Measurements from ENCODE around the gene MAP3K4. TPM values are rescaled to one million over a fixed set of nuclear protein-coding genes. Genes with fewer than 3 reads are reported as not detected.

The MAP3K4 gene
- total RNA-seq, 1 donor = 31.1 TPM

DNA sequence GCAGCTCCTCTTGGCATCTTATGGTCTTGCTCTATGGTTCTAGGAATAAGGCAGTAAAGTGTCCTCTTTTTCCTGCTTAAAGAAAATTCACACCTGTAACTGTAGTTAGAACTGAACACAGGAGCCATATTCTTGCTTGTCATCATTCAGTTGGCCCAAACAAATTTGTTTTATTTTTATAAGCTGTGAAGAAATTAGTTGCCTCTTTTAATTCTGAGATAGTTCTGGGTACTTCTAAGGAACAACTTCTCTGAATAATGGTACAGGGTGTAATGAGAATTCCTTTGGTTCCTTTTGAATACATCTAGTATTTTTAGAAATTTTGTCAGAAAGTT is 1.4 kb downstream of the MAP3K4 start:
- H3K4me2 ChIP-seq (ENCODE audit: insufficient read depth, low read length) = peak overlapping the region; percentile 94
- no peaks in the 10 kb centered on the region for H3K27me3 ChIP-seq (ENCODE audit: insufficient read depth, low read length)
- no peak for DNase-seq (ENCODE audit: insufficient read length, low spot score, missing footprints)
- H3K36me3 ChIP-seq (ENCODE audit: insufficient read depth, low read length) = no peaks in the 10 kb centered on the region
- H4K20me1 ChIP-seq (ENCODE audit: insufficient read depth, low read length) = no peaks in the 10 kb centered on the region
- no peak for TF ChIP-seq CTCF (IDR thresholded peaks at IDR 0.05; ENCODE audit: extremely low read depth, low read depth, low read length)
- H3K27ac ChIP-seq (ENCODE audit: low read depth, low read length) = peak overlapping the region; percentile 78
- no peak overlapping the region for H2AFZ ChIP-seq (ENCODE audit: low read length)
- H3K4me1 ChIP-seq (ENCODE audit: insufficient read depth, low read length) = peaks cover 10% of the 10 kb centered on the region
- peak overlapping the region; percentile 89 for H3K4me3 ChIP-seq (ENCODE audit: insufficient read depth, low read length)
- H3K79me2 ChIP-seq (ENCODE audit: insufficient read depth, low read length) = peaks cover 57% of the 10 kb centered on the region
- H3K9me3 ChIP-seq (ENCODE audit: low read depth, low read length) = no peaks in the 10 kb centered on the region

DNA sequence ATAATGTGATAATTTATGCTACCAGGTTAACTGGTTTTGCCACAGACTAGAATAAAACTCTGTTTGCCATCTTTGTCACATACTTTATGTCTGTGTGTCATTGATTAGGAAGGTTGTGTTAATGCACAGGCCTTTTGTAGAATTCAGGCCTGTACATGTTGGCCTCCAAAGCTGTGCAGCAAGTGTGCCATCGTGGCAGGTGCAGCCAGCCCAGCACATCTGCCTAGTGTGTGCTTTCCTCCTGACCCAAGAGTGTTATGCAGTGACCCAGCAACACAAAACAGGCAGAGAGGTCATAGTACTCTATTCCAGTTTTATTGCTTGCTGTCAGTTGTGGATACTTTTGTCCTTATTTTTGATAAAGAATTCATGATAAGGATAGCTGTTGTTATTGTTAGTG is 3.7 kb downstream of the MAP3K4 start:
- Histone ChIP-seq H3K27ac (ENCODE audit: low read depth, low read length) (no peak overlapping the region), H3K4me2 (ENCODE audit: insufficient read depth, low read length) (no peak overlapping the region), H2AFZ (ENCODE audit: low read length) (no peak overlapping the region), H3K9me3 (ENCODE audit: low read depth, low read length) (no peaks in the 10 kb centered on the region), H3K4me1 (ENCODE audit: insufficient read depth, low read length) (peaks cover 10% of the 10 kb centered on the region), H3K4me3 (ENCODE audit: insufficient read depth, low read length) (no peak overlapping the region), H4K20me1 (ENCODE audit: insufficient read depth, low read length) (no peaks in the 10 kb centered on the region), H3K36me3 (ENCODE audit: insufficient read depth, low read length) (no peaks in the 10 kb centered on the region), H3K27me3 (ENCODE audit: insufficient read depth, low read length) (no peaks in the 10 kb centered on the region), H3K79me2 (ENCODE audit: insufficient read depth, low read length) (peaks cover 79% of the 10 kb centered on the region)
- no peak for TF ChIP-seq CTCF (IDR thresholded peaks at IDR 0.05; ENCODE audit: extremely low read depth, low read depth, low read length)
- no peak for DNase-seq (ENCODE audit: insufficient read length, low spot score, missing footprints)

- peak overlapping the region; percentile 47 for H3K4me2 ChIP-seq (ENCODE audit: insufficient read depth, low read length)
- no peak overlapping the region for H3K27ac ChIP-seq (ENCODE audit: low read depth, low read length)
- no peaks in the 10 kb centered on the region for H3K36me3 ChIP-seq (ENCODE audit: insufficient read depth, low read length)
Measured at GRCh38 chr6:160996131-160996601, 4.6 kb downstream of the MAP3K4 start.

GRCh38 chr6:160998217-160998616 is 6.6 kb downstream of the MAP3K4 start:
- Histone ChIP-seq H3K4me1 (ENCODE audit: insufficient read depth, low read length) (peaks cover 7% of the 10 kb centered on the region), H4K20me1 (ENCODE audit: insufficient read depth, low read length) (no peaks in the 10 kb centered on the region), H3K4me3 (ENCODE audit: insufficient read depth, low read length) (no peak overlapping the region), H3K4me2 (ENCODE audit: insufficient read depth, low read length) (no peak overlapping the region), H2AFZ (ENCODE audit: low read length) (no peak overlapping the region), H3K36me3 (ENCODE audit: insufficient read depth, low read length) (no peaks in the 10 kb centered on the region), H3K79me2 (ENCODE audit: insufficient read depth, low read length) (peaks cover 84% of the 10 kb centered on the region), H3K9me3 (ENCODE audit: low read depth, low read length) (no peaks in the 10 kb centered on the region), H3K27me3 (ENCODE audit: insufficient read depth, low read length) (no peaks in the 10 kb centered on the region), H3K27ac (ENCODE audit: low read depth, low read length) (no peak overlapping the region)
- no peak for TF ChIP-seq CTCF (IDR thresholded peaks at IDR 0.05; ENCODE audit: extremely low read depth, low read depth, low read length)
- DNase-seq (ENCODE audit: insufficient read length, low spot score, missing footprints) = no peak

More at GRCh38 chr6:160996131-160996601, 4.6 kb downstream of the MAP3K4 start:
- Histone ChIP-seq H3K4me1 (ENCODE audit: insufficient read depth, low read length) (peaks cover 6% of the 10 kb centered on the region), H3K9me3 (ENCODE audit: low read depth, low read length) (no peaks in the 10 kb centered on the region), H3K27me3 (ENCODE audit: insufficient read depth, low read length) (no peaks in the 10 kb centered on the region), H3K4me3 (ENCODE audit: insufficient read depth, low read length) (no peak overlapping the region), H3K79me2 (ENCODE audit: insufficient read depth, low read length) (peaks cover 83% of the 10 kb centered on the region), H4K20me1 (ENCODE audit: insufficient read depth, low read length) (no peaks in the 10 kb centered on the region), H2AFZ (ENCODE audit: low read length) (no peak overlapping the region)
- no peak for DNase-seq (ENCODE audit: insufficient read length, low spot score, missing footprints)
- no peak for TF ChIP-seq CTCF (IDR thresholded peaks at IDR 0.05; ENCODE audit: extremely low read depth, low read depth, low read length)

Data from osteoblast (primary cell).